Measurements from ENCODE around the gene B4GALNT2. TPM values are rescaled to one million over a fixed set of nuclear protein-coding genes. Genes with fewer than 3 reads are reported as not detected.
A peak's percentile ranks its signal among the peaks of the same experiment; 100 is the strongest.

B4GALNT2 gene
- total and polyA plus RNA-seq, 2 of the 13 experiments (the other 11 are each of a cell fraction or from before 2014, with no cell fraction given): not detected

DNA sequence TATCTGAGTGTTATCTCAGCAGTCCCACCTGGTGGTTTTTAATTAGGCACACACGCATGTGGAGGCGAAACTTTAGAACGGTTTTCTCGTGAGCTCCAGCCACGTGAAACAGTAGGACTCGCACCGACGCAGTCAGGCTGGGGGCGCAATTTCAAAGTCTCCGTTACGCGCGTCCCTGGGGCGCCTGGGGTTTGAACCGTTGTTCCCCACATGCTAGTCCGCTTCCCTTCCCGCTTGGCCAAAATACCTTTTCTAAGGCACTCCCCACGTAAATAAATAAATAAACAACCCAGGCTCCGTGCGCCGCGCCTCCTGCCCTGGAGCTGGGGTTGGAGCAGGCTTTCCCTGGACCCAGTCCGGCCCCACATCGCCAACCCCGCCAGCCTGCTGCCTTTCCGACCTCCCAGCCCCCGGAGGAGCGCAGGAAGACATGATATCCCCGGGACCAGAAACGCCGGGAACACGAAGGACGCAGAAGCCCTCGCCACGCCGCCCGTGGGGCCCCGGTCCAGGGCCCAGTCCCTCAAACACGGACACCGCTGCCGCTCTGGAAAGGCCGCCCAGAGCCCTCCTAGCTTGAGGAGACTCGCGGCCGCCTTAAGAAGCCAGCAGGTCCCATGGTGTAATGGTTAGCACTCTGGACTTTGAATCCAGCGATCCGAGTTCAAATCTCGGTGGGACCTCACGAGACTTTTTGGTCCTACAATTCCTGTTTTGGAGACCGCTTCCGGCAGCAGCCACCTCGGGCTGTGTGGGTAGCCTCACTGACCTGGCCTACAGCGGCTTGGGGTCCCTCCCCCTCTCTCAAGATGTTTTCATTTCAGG, 59.6 kb downstream of the B4GALNT2 start (continued):
- TF ChIP-seq MXI1 (IDR thresholded peaks at IDR 0.05; ENCODE audit: borderline replicate concordance, low read depth, low read length) (peak; percentile 58; the same call in 2 of the 3 replicates), ETV5 (CRISPR knock-in tag; IDR thresholded peaks at IDR 0.05; ENCODE audit: borderline replicate concordance) (peak; percentile 86), RBM22 (optimal IDR thresholded peaks at IDR 0.05; ENCODE audit: low read length) (peak; percentile 99), ZNF660 (CRISPR knock-in tag; IDR thresholded peaks at IDR 0.05; ENCODE audit: borderline replicate concordance, low read depth) (0 out of 2 replicates have a peak, but pooled peaks have one; percentile 7), ESRRA (CRISPR knock-in tag; IDR thresholded peaks at IDR 0.05; ENCODE audit: low read depth) (0 out of 2 replicates have a peak, but pooled peaks have one; percentile 21), NCOA1 (CRISPR knock-in tag; IDR thresholded peaks at IDR 0.05) (peak; percentile 51; the same call in 1 of the 2 replicates), ZNF816 (CRISPR knock-in tag; IDR thresholded peaks at IDR 0.05; ENCODE audit: borderline replicate concordance) (peak; percentile 98; the same call in 1 of the 2 replicates), ISL2 (CRISPR knock-in tag; IDR thresholded peaks at IDR 0.05) (peak; percentile 80; the same call in 1 of the 2 replicates), SMYD3 (CRISPR knock-in tag; IDR thresholded peaks at IDR 0.05) (peak; percentile 79), NKX3-1 (CRISPR knock-in tag; IDR thresholded peaks at IDR 0.05) (peak; percentile 97), ATRX (CRISPR knock-in tag; IDR thresholded peaks at IDR 0.05; ENCODE audit: borderline replicate concordance) (0 out of 2 replicates have a peak, but pooled peaks have one; percentile 33), ZNF335 (CRISPR knock-in tag; IDR thresholded peaks at IDR 0.05) (peak; percentile 87; the same call in 1 of the 2 replicates), SNAPC2 (CRISPR knock-in tag; IDR thresholded peaks at IDR 0.05) (peak; percentile 84; the same call in 1 of the 2 replicates), ASH2L (IDR thresholded peaks at IDR 0.05; ENCODE audit: insufficient read length, low read depth, low read length) (peak; percentile 99), ZNF44 (CRISPR knock-in tag; IDR thresholded peaks at IDR 0.05) (peak; percentile 88), CEBPB (IDR thresholded peaks at IDR 0.05; ENCODE audit: borderline replicate concordance, low read depth, low read length) (no peak), ZBTB8A (CRISPR knock-in tag; IDR thresholded peaks at IDR 0.05; ENCODE audit: borderline replicate concordance, low read depth) (no peak), RBAK (CRISPR knock-in tag; IDR thresholded peaks at IDR 0.05) (peak; percentile 25; the same call in 1 of the 2 replicates), CBX1 (IDR thresholded peaks at IDR 0.05; ENCODE audit: low read depth) (no peak), ETV6 (CRISPR knock-in tag; conservative IDR thresholded peaks at IDR 0.05) (peak; percentile 21), HIVEP1 (CRISPR knock-in tag; IDR thresholded peaks at IDR 0.05) (peak; percentile 66; the same call in 1 of the 2 replicates)
- TF ChIP-seq, protein P1, sequence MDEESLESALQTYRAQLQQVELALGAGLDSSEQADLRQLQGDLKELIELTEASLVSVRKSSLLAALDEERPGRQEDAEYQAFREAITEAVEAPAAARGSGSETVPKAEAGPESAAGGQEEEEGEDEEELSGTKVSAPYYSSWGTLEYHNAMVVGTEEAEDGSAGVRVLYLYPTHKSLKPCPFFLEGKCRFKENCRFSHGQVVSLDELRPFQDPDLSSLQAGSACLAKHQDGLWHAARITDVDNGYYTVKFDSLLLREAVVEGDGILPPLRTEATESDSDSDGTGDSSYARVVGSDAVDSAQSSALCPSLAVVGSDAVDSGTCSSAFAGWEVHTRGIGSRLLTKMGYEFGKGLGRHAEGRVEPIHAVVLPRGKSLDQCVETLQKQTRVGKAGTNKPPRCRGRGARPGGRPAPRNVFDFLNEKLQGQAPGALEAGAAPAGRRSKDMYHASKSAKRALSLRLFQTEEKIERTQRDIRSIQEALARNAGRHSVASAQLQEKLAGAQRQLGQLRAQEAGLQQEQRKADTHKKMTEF (CRISPR knock-in tag; IDR thresholded peaks at IDR 0.05): peak; percentile 96
- TF ChIP-seq, protein P2, sequence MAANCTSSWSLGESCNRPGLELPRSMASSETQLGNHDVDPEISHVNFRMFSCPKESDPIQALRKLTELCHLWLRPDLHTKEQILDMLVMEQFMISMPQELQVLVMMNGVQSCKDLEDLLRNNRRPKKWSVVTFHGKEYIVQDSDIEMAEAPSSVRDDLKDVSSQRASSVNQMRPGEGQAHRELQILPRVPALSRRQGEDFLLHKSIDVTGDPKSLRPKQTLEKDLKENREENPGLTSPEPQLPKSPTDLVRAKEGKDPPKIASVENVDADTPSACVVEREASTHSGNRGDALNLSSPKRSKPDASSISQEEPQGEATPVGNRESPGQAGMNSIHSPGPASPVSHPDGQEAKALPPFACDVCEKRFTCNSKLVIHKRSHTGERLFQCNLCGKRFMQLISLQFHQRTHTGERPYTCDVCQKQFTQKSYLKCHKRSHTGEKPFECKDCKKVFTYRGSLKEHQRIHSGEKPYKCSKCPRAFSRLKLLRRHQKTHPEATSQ (CRISPR knock-in tag; IDR thresholded peaks at IDR 0.05; ENCODE audit: borderline replicate concordance): peak; percentile 81
- TF ChIP-seq, protein P3, sequence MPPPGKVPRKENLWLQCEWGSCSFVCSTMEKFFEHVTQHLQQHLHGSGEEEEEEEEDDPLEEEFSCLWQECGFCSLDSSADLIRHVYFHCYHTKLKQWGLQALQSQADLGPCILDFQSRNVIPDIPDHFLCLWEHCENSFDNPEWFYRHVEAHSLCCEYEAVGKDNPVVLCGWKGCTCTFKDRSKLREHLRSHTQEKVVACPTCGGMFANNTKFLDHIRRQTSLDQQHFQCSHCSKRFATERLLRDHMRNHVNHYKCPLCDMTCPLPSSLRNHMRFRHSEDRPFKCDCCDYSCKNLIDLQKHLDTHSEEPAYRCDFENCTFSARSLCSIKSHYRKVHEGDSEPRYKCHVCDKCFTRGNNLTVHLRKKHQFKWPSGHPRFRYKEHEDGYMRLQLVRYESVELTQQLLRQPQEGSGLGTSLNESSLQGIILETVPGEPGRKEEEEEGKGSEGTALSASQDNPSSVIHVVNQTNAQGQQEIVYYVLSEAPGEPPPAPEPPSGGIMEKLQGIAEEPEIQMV (CRISPR knock-in tag; IDR thresholded peaks at IDR 0.05; ENCODE audit: low read depth): peak; percentile 80; the same call in 1 of the 2 replicates
- TF ChIP-seq, protein P4, sequence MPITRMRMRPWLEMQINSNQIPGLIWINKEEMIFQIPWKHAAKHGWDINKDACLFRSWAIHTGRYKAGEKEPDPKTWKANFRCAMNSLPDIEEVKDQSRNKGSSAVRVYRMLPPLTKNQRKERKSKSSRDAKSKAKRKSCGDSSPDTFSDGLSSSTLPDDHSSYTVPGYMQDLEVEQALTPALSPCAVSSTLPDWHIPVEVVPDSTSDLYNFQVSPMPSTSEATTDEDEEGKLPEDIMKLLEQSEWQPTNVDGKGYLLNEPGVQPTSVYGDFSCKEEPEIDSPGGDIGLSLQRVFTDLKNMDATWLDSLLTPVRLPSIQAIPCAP (CRISPR knock-in tag; IDR thresholded peaks at IDR 0.05; ENCODE audit: low read depth): peak; percentile 51; the same call in 1 of the 2 replicates
